ENCODE data around the gene BIN2.
"Not testable (repeated sequence)": the region's sequence is repeated elsewhere in the genome, so short reads cannot be mapped to it uniquely, and the experiment has no call there.

BIN2 gene

GRCh38 chr12:51343201-51343600 is 19.2 kb upstream of the BIN2 start:
- DNase-seq: no peak

GRCh38 chr12:51342416-51342815 is 18.4 kb upstream of the BIN2 start:
- DNase-seq: no peak

- peak; percentile 75 for DNase-seq
Observed at GRCh38 chr12:51341251-51342007, 17.5 kb upstream of the BIN2 start.

GRCh38 chr12:51339750-51340149 is 15.8 kb upstream of the BIN2 start:
- no peak for DNase-seq

- not testable (repeated sequence) for DNase-seq
Observed at GRCh38 chr12:51337336-51337735, 13.4 kb upstream of the BIN2 start.

- no peak for DNase-seq
Observed at GRCh38 chr12:51335931-51336330, 12.0 kb upstream of the BIN2 start.

- DNase-seq: no peak
Observed at GRCh38 chr12:51334764-51335163, 10.8 kb upstream of the BIN2 start.

- DNase-seq: no peak
Observed at GRCh38 chr12:51333536-51333935, 9.6 kb upstream of the BIN2 start.

- no peak for DNase-seq
Observed at GRCh38 chr12:51330186-51330585, 6.2 kb upstream of the BIN2 start.

- no peak for DNase-seq
Observed at GRCh38 chr12:51329742-51330141, 5.8 kb upstream of the BIN2 start.

- DNase-seq: no peak
Observed at GRCh38 chr12:51328587-51328986, 4.6 kb upstream of the BIN2 start.

GRCh38 chr12:51326698-51327439 is 2.9 kb upstream of the BIN2 start:
- DNase-seq: no peak

- DNase-seq: no peak
Observed at GRCh38 chr12:51324953-51325352, 979 bp upstream of the BIN2 start.

GRCh38 chr12:51323317-51323960 is 535 bp downstream of the BIN2 start:
- DNase-seq: no peak

- DNase-seq: no peak
Observed at GRCh38 chr12:51322452-51322851, 1.5 kb downstream of the BIN2 start.

- DNase-seq: no peak
Observed at GRCh38 chr12:51321882-51322281, 2.1 kb downstream of the BIN2 start.

GRCh38 chr12:51320695-51321320 is 3.2 kb downstream of the BIN2 start:
- no peak for DNase-seq

GRCh38 chr12:51320311-51320694 is 3.7 kb downstream of the BIN2 start:
- no peak for DNase-seq

GRCh38 chr12:51318846-51319599 is 5.0 kb downstream of the BIN2 start:
- DNase-seq: no peak

- not testable (repeated sequence) for DNase-seq
Observed at GRCh38 chr12:51318057-51318806, 5.7 kb downstream of the BIN2 start.

GRCh38 chr12:51311389-51311788 is 12.6 kb downstream of the BIN2 start:
- DNase-seq: no peak
